Activated T-cell treated with anti-CD3 and anti-CD28 coated beads for 1 hour (primary cell): ENCODE measurements around the gene BRIP1.
"Not testable (repeated sequence)": the region's sequence is repeated elsewhere in the genome, so short reads cannot be mapped to it uniquely, and the experiment has no call there.

Experiments used
- DNase-seq: peaks from one replicate; pipeline ENCODE4 v3.0.0-alpha.2; 2020; ENCODE audit warnings: low read depth

Gene BRIP1

GRCh38 chr17:61727798-61728197, 135.5 kb downstream of the BRIP1 start:
- DNase-seq, result not testable (repeated sequence)

- DNase-seq, result no peak
These were observed 136.4 kb downstream of the BRIP1 start for GRCh38 chr17:61726977-61727376.

- DNase-seq, result no peak
These were observed 138.6 kb downstream of the BRIP1 start for GRCh38 chr17:61724777-61725176.

GRCh38 chr17:61723914-61724313, 139.4 kb downstream of the BRIP1 start:
- no peak for DNase-seq

- DNase-seq, result no peak
These were observed 140.1 kb downstream of the BRIP1 start for GRCh38 chr17:61723183-61723582.

DNA sequence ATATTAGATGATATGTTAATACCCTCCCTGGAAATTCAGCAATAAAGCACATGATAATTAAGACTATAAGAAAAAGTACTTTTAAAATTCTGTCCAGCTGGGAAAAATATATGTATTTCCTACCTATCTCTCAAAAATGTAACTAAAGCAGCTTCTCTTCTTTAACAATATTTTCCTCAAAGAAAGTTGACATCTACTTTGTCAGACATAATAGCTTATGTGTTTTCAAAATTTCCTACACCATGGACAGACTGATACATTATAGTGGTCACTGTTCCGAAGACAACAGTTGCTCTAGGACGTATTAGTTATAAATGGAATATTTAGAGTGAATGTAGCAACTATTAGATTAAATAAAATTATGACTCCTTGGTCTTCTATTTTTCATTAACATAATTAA, 140.9 kb downstream of the BRIP1 start:
- no peak for DNase-seq

GRCh38 chr17:61720016-61720795, 143.1 kb downstream of the BRIP1 start:
- no peak for DNase-seq

DNA sequence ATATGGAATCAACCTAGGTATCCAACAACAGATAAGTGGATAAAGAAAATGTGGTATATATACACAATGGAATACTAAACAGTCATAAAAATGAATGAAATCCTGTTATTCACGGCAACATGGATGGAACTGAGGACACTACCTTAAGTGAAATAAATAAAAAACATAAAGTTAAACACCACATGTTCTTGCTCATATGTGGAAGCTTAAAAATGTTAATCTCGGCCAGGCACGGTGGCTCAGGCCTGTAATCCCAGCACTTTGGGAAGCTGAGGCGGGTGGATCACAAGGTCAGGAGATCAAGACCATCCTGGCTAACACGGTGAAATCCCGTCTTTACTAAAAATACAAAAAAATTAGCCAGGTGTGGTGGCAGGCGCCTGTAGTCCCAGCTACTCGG, 144.1 kb downstream of the BRIP1 start:
- DNase-seq, result not testable (repeated sequence)

DNA sequence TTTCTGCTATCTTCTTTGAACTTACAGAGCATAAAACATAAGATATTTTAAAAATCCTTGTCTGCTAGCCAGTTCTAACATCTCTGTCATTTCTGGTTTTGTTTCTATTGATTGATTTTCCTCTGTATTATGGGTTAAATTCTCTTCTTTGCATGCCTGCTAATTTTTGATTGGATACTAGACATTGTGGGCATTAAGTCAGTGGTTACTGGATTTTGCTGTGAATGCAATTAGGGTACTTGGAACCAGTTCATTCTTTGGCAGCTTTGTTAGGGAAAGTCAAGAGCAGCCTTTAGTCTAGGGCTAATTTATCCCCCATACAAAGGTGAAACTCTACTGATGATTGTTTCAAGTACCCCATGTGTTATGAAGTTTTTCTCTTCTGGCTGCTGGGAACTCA, 145.3 kb downstream of the BRIP1 start:
- DNase-seq, result no peak

DNA sequence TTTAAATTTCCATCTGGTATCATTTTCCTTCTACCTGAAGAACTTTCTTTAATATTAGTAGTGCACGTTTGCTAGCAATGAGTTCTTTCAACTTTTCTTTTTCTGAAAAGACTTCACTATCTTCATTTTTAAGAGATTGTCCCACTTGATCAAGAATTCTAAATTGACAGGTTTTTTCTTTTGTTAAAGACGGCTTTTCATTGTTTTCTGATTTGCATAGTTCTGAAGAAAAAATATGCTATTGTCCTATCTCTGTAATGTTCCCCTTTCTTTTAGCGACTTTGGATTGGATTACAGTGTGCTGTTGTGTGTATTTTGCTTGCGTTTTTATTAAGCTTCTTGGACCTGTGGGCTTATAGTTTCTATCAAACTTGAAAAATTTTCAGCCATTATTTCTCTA, 146.0 kb downstream of the BRIP1 start:
- DNase-seq, result no peak

DNA sequence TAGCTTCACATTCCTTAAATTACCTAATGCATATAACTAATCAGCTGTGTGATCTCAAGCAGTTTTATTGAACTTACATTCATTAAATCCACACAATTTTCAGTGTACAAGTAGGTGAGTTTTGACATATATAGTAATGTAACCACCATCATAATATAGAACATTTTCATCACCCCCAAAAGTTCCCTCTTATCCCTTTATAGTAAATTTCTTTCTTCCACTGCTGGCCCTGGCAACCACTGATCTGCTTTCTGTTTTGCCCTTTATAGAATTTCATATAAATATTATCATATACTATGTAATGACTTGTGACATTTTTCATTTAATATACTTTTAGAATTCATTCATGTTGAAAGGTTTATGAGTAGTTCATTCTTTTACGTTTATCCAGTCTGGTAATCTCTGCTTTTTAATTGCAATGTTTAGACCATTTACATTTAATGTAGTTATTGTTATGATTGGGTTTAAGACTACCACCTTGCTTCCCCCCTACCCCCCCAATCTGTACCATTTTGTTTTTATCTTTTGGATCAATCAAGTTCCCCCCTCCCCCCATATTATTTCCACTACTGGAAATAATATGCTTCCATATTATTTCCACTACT, 147.0 kb downstream of the BRIP1 start:
- no peak for DNase-seq

DNA sequence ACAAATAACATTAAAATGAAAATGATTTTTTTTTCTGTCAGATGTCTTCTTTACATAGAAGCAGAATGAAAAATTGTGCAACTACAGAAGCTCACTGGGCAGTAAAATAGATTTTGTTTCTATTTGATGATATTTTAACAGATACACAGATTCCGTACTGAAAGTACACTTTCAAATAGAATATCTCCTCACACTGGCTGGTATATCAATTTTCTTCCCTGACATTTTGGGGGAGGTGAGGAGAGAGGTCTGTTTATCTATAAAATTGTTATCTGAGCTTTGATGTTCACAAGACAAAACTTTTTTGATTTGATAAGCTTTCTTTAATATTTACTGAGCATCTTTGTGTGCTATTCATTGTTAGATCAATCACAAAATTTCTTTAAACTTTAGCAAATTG, 148.0 kb downstream of the BRIP1 start:
- no peak for DNase-seq

GRCh38 chr17:61714300-61714699, 149.0 kb downstream of the BRIP1 start:
- DNase-seq, result no peak

GRCh38 chr17:61713035-61713434, 150.3 kb downstream of the BRIP1 start:
- no peak for DNase-seq

GRCh38 chr17:61710546-61710945, 152.8 kb downstream of the BRIP1 start:
- no peak for DNase-seq

GRCh38 chr17:61709567-61709966, 153.8 kb downstream of the BRIP1 start:
- DNase-seq, result no peak

DNA sequence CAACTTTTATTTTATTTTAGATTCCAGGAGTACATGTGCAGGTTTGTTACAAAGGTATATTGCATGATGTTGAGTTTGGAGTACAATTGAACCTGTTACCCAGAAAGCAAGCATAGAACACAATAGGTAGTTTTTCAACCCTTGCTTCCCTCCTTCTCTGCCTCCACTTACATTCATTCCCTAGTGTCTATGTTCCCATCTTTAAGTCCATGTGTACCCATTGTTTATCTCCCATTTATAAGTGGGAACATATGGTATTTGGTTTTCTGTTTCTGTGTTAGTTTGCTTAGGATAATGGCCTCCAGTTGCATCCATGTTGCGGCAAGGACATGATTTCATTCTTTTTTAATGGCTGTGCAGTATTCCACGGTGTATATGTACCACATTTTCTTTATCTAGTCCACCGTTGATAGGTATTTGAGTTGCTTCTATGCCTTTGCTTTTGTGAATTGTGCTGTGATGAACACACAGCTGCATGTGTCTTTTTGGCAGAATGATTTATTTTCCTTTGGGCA, 158.3 kb downstream of the BRIP1 start:
- DNase-seq, result no peak

- DNase-seq, result no peak
These were observed 160.9 kb downstream of the BRIP1 start for GRCh38 chr17:61702450-61702849.

DNA sequence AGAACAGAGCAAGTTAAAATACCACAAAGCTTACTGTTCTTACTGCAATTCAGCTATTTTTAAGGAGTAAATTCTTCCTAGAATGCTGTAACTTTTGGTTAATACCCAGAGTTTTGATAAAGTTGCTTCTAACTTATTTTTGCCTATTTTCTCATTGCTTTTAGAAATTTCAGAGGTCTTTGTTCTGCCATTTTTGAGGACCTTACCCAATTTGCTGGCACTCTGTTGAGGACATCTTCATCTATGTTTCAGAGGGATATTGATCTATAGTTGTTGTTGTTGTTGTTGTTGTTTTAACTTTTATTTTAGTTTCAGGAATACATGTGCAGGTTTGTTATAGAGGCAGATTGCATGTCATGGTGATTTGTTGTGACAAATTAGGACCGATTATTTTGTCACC, 161.3 kb downstream of the BRIP1 start:
- DNase-seq, result no peak

DNA sequence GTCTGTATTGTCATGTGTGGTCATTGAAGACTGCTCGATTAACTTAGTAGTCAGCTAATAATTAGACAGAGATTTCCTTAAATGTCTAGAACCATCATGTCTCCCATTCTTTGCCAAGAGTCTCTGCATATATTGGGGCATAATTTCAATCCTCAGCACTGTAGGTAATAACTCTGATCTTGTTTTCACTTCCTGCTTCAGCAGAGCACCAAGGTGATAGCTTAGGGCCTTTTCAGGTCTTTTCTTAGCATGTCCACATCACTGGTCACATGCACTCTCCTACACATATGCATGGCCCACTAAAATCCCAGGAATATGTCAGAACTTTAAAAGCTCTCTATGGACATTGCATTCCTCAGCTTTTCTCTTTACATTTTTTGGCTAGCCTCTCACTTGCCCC, 162.0 kb downstream of the BRIP1 start:
- DNase-seq, result no peak

GRCh38 chr17:61700252-61700651, 163.1 kb downstream of the BRIP1 start:
- DNase-seq, result no peak

- no peak for DNase-seq
These were observed 163.6 kb downstream of the BRIP1 start for GRCh38 chr17:61699694-61700093.

DNA sequence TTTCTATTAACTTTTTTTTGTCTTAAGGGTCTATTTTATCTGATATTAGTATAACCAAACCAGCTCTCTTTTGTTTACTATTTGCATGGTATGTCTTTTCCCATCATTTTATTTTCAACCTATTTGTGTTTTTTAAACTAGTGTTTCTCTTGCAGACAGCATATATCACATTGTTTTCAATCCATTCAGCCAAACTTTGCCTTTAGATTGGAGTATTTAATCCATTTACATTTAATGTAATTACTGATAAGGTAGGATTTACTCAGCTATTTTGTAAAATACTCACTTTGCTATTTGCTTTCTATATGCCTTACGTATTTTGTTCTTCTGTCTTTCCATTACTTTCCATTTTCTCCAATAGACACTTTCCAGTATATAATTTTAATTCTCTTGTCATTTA, 164.3 kb downstream of the BRIP1 start:
- no peak for DNase-seq

DNA sequence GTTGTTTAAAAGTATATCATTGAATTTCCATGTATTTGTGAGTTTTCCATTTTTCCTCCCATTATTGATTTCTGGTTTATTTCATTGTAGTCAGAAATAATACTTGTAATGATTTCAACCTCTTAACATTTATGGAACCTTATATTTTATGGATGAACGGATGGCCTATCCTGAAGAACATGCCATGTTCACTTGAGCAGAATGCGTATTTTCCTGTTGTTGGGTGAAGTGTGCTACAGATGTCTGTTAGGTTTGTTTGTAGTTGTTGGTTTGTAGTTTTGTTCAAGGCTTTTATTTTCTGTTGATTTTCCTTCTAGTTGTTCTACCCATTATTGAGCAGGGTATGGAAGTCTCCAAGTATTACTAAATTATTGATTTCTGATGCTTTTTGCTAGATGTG, 165.1 kb downstream of the BRIP1 start:
- DNase-seq, result no peak
